GM18873 (cell line): Measurements from ENCODE around the gene MAP3K2.

Experiments used
- ATAC-seq: cut with Tn5 transposase; IDR thresholded peaks from one replicate; pipeline ENCODE4 v1.9.1; 2021; ENCODE audit warnings: mild to moderate bottlenecking, moderate library complexity, moderate number of reproducible peaks; ENCODE audit not compliant: unreplicated experiment, low FRiP score

MAP3K2 gene

DNA sequence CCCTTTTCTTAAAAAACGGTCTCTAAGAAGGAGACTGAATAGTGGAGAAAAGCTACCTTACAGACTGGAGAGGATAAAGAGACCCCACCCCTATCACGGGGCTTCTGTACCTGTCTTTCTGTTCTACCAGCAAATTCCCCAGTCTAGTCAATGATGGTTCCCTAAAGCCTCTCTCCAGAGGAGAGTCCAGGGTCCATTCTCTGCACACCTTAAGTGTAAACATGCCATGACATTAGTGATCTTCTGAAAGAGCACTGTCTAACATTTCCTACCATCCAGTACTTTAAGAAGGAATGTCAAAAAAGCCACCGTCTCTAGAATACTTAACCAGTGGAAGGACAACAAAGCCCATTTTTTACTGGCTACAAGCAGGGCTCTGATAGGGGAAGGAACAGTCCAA is 76.8 kb downstream of the MAP3K2 start:
- no peak for ATAC-seq

GRCh38 chr2:127309468-127309867 is 78.3 kb downstream of the MAP3K2 start:
- no peak for ATAC-seq

- ATAC-seq = no peak
Observed at GRCh38 chr2:127308586-127309138, 79.1 kb downstream of the MAP3K2 start.

DNA sequence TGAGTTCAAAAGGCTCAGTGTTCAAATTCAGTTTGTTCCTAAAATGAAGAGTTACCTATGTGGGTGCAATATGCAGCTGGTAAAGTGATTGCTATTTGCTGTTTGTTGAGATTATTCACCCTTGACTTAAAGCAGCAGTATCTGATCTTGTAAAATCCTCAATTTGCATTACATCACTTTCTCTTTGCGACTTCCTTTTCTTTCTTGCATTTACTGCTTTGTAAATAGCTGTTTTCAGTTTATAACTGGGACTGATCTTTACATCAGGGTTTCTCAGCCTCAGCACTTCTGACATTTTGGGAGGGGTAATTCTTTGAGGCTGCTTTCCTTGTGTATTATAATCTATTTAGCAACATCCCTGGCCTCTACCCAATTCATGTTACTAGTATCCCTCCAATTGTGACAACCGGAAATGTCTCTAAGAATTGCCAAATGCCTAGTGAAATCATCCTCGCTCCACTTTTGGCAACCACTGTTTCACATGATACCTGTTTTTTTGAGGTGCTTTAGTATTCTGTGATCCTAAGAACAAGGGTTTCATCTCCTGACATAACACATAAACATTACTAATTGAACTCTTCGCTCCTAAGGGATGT is 81.7 kb downstream of the MAP3K2 start:
- ATAC-seq = no peak

DNA sequence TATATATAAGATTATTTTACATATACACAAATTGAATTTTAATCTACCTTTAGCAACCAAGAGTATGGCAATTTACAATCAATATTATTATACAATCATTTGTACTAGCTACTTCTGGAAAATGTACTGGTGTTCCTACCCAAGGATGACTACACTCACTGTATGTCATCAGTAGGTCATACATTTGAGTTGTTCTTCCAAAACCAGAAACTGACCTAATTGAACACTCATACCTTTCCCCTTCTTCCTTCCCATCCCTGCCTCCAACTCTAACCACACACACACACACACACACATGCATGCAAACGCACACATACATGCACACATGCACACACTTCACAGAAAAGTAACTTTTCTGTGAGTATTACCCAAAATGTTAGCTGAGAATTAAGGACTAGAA is 85.6 kb downstream of the MAP3K2 start:
- no peak for ATAC-seq

DNA sequence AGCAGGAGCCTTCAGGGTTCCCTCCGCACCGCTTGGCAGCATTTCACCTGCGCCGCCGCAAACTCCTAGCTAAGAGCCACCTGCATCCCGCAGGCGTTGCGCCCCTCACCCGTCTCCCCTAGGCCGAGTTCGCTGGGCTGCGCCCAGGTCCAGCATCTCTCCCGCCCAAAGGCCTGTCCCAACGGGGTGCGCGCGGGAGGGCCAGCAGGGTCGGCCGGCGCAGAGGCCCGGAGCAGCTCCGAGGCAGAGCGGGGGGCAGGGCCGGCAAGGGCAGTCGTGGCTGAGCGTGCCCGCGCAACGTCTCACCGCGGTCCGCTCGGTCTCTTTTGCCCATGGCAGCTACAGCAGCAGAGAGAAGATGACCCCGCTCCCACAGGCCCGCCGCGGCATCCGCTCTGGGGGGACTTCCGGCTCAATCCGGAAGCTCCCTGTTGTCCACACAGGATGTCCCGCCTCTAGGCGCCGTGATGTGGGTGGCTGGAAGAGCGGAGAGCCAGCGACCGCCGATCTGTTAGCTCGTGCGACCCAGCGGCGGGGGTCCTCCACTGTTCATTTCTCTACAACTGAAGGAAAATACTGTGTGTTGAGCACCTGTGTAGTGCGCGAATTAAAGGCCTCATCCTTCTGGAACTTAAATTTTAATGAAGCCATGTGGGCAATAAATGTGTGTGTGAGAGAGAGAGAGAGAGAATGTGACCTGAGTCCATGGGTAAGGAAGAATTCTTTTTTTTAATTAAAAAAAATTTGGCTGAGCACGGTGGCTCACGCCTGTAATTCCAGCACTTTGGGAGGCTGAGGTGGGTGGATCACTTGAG is 93.8 kb downstream of the MAP3K2 start, which contains the start of gene ERCC3:
Gene ERCC3, minus strand, starts transcription at position 397 of the 815 bp plus-strand sequence. Its CDS starts 63 bp downstream, at position 334.
- ATAC-seq = peak; percentile 93

DNA sequence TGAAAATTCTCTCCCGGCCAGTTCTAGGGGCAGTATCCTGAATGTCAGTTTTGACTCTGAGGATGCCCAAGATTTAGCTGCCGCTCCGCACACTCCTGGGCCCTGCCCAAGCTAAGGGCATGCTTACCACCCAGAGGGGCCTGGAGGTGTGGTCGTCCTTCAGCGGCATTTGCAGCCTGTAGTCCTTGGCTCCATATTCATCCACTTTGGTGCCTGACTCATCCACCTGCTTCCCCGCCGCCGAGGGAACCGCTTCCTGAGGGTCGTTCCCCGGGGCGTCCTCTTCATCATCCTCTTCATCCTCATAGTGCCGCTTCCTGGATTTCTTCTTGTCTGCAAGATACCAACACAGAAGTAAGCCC is 94.4 kb downstream of the MAP3K2 start:
- ATAC-seq = peak; percentile 7

- ATAC-seq = no peak
Observed at GRCh38 chr2:127288274-127288673, 99.5 kb downstream of the MAP3K2 start.

GRCh38 chr2:127283275-127283674 is 104.5 kb downstream of the MAP3K2 start:
- no peak for ATAC-seq

DNA sequence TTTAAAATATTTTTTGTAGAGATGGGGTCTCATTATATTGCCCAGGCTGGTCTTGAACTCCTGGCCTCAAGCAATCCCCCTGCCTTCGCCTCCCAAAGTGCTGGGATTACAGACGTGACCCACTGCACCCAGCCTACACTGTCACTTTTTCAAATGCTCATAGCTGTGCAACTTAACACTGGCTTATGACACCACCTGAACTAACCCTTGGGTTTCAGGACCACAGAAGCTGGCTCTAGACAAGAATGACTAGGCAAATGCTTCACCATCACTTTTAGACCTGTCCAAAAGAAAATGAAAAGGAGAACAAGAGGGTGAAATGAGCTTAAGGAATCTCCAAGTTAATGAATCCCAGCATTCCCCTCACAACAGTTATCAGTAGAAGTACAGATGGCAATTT is 107.1 kb downstream of the MAP3K2 start:
- no peak for ATAC-seq

GRCh38 chr2:127279781-127280180 is 108.0 kb downstream of the MAP3K2 start:
- no peak for ATAC-seq

DNA sequence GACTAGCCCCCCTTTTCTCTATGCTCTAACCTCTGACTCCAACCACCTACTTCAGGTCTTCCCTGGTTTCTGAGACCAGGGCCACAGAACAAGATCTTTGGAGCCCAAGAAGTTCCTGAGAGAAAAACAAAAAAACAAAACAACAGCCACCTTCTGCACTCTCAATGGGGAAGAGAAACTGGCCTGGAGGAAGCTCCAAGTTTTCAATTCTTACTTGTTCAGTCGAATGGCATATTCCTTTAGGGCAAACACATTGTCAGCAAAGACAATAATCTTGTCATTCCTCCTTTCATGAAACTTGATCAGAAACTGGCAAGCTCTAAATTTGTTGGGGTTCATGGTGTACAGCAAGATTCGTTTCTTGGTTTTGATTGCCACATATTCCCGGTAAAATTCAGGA is 108.8 kb downstream of the MAP3K2 start:
- no peak for ATAC-seq

DNA sequence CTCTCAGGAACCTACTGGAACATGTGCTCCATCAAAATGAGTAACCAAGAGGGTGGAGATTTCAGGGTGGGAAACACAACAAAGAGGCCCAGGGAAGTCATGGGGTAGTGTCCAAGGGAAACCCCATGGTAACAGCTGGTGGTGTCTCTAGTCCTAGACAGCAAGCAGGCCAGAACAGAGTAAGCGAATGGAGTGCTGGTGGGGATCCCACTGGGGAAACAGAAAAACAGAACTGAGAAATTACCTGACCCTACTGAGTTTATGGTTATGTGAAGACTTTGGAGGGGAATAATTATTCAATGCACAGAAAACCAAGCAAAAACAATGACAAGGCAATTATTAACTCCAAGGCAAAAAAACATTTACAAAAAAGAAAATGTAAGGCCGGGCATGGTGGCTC is 110.7 kb downstream of the MAP3K2 start:
- peak; percentile 81 for ATAC-seq

DNA sequence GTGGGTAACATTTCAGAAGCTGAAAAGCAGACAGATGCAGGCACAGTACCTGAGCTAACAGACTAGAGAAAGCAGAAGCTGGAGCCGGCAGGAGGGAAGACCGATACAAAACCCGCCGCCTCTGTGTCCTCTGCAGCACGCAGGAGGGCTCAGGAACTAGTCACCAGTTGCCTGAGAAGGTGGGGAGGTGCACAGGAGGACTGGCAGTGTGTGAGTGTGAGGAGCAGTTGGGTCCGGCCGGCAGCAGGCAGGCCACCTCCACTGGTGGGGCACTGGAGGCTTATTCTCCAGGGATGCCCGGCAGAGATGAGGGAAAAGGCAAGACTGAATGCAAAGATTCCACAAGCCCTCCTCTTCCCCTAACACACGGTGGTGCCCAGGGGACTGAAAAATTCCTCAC is 112.0 kb downstream of the MAP3K2 start:
- no peak for ATAC-seq

- ATAC-seq = no peak
Observed at GRCh38 chr2:127275356-127275755, 112.4 kb downstream of the MAP3K2 start.

DNA sequence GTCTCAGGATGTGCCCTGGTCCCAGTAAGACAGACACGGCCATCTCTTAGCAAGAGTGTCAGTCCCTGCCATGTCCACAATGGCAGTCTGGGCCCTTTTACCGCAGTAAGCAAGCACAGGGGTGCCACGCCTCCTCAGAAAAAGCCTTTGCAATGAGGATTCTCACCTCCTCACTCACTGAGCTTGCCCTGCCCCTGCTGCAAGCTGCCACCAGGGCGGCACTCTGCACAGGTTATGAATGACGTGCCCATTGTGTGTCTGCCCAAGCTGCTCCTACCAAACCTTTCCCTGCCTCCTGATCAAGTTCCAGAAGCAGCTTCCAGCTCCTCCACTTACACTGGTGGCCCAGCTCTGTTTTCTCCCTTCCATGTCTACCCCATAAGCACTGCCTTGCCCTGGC is 117.1 kb downstream of the MAP3K2 start:
- no peak for ATAC-seq

DNA sequence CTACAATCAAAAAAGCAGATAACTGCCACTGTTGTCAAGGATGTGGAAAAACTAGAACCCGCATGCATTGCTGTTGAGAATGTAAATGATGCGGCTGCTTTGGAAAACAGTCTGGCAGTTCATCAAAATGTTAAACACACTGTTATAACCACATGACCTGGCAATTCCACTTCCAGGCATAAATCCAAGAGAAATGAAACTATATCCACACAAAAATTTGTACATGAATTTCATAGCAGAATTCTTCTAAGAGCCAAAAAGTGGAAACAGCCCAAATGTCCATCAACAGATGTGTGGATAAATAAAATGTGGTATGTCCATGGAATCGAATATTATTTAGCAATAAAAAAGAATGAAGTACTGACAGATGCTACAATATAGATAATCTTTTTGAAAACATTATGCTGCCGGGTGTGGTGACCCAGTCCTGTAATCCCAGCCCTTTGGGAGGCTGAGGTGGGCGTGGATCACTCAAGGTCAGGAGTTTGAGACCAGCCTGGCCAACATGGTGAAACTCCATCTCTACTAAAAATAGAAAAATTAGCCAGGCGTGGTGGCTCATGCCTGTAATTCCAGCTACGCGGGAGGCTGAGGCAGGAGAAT is 125.9 kb downstream of the MAP3K2 start:
- no peak for ATAC-seq

GRCh38 chr2:127259355-127259754 is 128.4 kb downstream of the MAP3K2 start:
- ATAC-seq = no peak

GRCh38 chr2:127256866-127257265 is 130.9 kb downstream of the MAP3K2 start:
- ATAC-seq = no peak

DNA sequence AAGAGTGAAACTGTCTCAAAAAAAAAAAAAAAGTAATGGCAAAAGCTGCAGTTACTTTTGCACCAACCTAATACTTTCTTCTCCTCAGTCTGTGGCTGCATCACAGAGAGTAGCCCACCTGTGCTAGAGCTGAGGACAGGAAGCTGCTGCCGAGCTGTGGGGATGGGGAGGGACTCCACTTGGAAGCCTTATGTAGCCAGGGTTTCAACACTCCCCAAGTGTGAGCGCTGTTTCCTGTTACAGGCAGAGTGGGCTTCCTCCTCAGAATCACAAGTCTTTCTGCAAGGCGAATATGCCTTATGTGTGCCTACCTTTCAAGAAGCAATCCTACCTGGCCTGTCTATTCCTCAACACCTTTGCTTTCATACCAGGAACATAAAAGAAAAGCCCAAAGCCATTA is 131.4 kb downstream of the MAP3K2 start:
- no peak for ATAC-seq

GRCh38 chr2:127255721-127256120 is 132.1 kb downstream of the MAP3K2 start:
- no peak for ATAC-seq
